K562 (cell line): ENCODE measurements around the gene CDS2. TPM values are rescaled to one million over a fixed set of nuclear protein-coding genes. Genes with fewer than 3 reads are reported as not detected.

ENCODE experiments used
- ATF4 ChIP-seq: fragments of 450-650 bp; formaldehyde crosslinking; IDR thresholded peaks from 2 replicates; pipeline ENCODE4 v1.4.0; 2022; ENCODE audit warnings: mild to moderate bottlenecking, moderate library complexity
- HINFP ChIP-seq: fragments of 450-650 bp; conservative IDR thresholded peaks from 2 replicates; pipeline ENCODE4 v1.6.1; 2016; ENCODE audit warnings: missing genetic modification characterization, low read depth, mild to moderate bottlenecking, control low read depth, missing compliant biosample characterization
- ZFX ChIP-seq: sonication (generic); formaldehyde crosslinking; IDR thresholded peaks from 2 replicates; pipeline ENCODE4 v1.8.0; 2022; ENCODE audit warnings: mild to moderate bottlenecking, missing genetic modification reagents, moderate library complexity
- ZKSCAN8 ChIP-seq: fragments of 200-800 bp; sonication (Bioruptor generic); IDR thresholded peaks from 2 replicates; pipeline ENCODE4 v1.6.1; 2016; ENCODE audit warnings: missing genetic modification characterization, missing compliant biosample characterization
- ZMIZ1 ChIP-seq, 2 experiments: fragments of 150-350 bp in 1 of 2; IDR thresholded peaks; 2 replicates each; pipeline ENCODE4 v1.6.1; 2012 to 2016; ENCODE audit warnings: low read depth in 2 of 2, low read length in 2 of 2, mild to moderate bottlenecking in 1 of 2, moderate library complexity in 1 of 2
- polyA plus RNA-seq, 8 experiments: library from polyadenylated mRNA; depleted of rRNA in 4 of 8; stranded (reverse) in 5 of 8; unstranded in 3 of 8; fragments of >200 nt; fragmentation: Nextera tagmentation in 2 of 8; fragmentation: Illumina TruSeq in 1 of 8; extraction: Ambion mirVana in 2 of 8; extraction: Trizol in 1 of 8; gene quantifications; 2 replicates each; pipeline versions ENCODE4 v1.2.1 to v1.2.3, GENCODE V29; 2011 to 2014; ENCODE audit warnings: inconsistent platforms in 1 of 8, missing spikeins in 1 of 8
- total RNA-seq, 7 experiments: library from RNA; depleted of rRNA in 6 of 7; stranded (reverse); fragments of >200 nt in 6 of 7; fragmentation: Illumina TruSeq in 2 of 7; extraction: Trizol in 2 of 7; gene quantifications; 2 replicates each; pipeline versions ENCODE4 v1.2.1 to v1.2.3, GENCODE V29; 2011 to 2021; ENCODE audit warnings: low replicate concordance in 1 of 7

CDS2 gene
- total and polyA plus RNA-seq, 9 of the 15 experiments (the other 6 are each of a cell fraction or from before 2014, with no cell fraction given), result 6.4 to 46.4 (median 12.2) TPM

- TF ChIP-seq ZMIZ1 (IDR thresholded peaks at IDR 0.05; ENCODE audit: low read depth in 2 of 2, low read length in 2 of 2) (no peak), ZKSCAN8 (CRISPR knock-in tag) (no peak), ATF4 (CRISPR knock-in tag) (no peak), ZFX (no peak), HINFP (tag) (no peak)
Measured at GRCh38 chr20:5230544-5230943, 103.7 kb downstream of the CDS2 start (continued).
